Adrenal gland (tissue), 5 donors: Measurements from ENCODE around the gene GNB1L.

ENCODE experiments used
- CTCF ChIP-seq, 6 experiments: fragments of 450-650 bp in 4 of 6; fragments of 200-600 bp in 2 of 6; sonication (generic) in 1 of 6; IDR thresholded peaks; 1 replicate in 5 of 6; 2 replicates in 1 of 6; pipeline versions ENCODE4 v1.5.1 to v1.8.0; 2016 to 2021; ENCODE audit warnings: antibody characterized with exemption in 6 of 6, mild to moderate bottlenecking in 2 of 6, moderate library complexity in 1 of 6
- POLR2A ChIP-seq, 2 donors: fragments of 450-650 bp; IDR thresholded peaks; one replicate each; pipeline ENCODE4 v1.6.1; 2017; ENCODE audit warnings: antibody characterized with exemption in 2 of 2, mild to moderate bottlenecking in 2 of 2, moderate library complexity in 1 of 2
- donor health status: DM: no; HTN: no; CAD: no.

- no peak for TF ChIP-seq CTCF (IDR thresholded peaks at IDR 0.05)
- no peak for TF ChIP-seq POLR2A (IDR thresholded peaks at IDR 0.05)
These were observed 48.8 kb upstream of the GNB1L start for GRCh38 chr22:19903513-19903912.
